Mesodermal cell (in vitro differentiated cells): ENCODE measurements around the gene RNF41. TPM values are rescaled to one million over a fixed set of nuclear protein-coding genes. Genes with fewer than 3 reads are reported as not detected.
"Not testable (repeated sequence)": the region's sequence is repeated elsewhere in the genome, so short reads cannot be mapped to it uniquely, and the experiment has no call there.

ENCODE experiments used
- H3K27ac ChIP-seq: 2 replicates; pipeline ENCODE4 v1.7.0; 2013; ENCODE audit warnings: mild to moderate bottlenecking, low read depth, low read length, moderate library complexity; ENCODE audit not compliant: severe bottlenecking
- H3K36me3 ChIP-seq: 2 replicates; pipeline ENCODE4 v1.7.1; 2013; ENCODE audit warnings: mild to moderate bottlenecking, low read length, moderate library complexity; ENCODE audit not compliant: control insufficient read depth, insufficient read depth
- H3K4me1 ChIP-seq: one replicate; pipeline ENCODE4 v1.7.1; 2013; ENCODE audit warnings: mild to moderate bottlenecking, low read length; ENCODE audit not compliant: insufficient read depth, control insufficient read depth, poor library complexity, severe bottlenecking
- H3K4me3 ChIP-seq: 2 replicates; pipeline ENCODE4 v1.7.0; 2013; ENCODE audit warnings: low read length, control low read depth, mild to moderate bottlenecking; ENCODE audit not compliant: insufficient read depth, poor library complexity, severe bottlenecking; ENCODE audit errors: extremely low read depth
- H3K9me3 ChIP-seq: 2 replicates; pipeline ENCODE4 v1.7.1; 2013; ENCODE audit warnings: mild to moderate bottlenecking, low read length, moderate library complexity; ENCODE audit not compliant: control insufficient read depth
- WGBS, 2 experiments: methylation state at CpG; one replicate each; pipeline ENCODE4 v1.1.5; 2013; ENCODE audit warnings: missing lambda C conversion rate in 2 of 2; ENCODE audit not compliant: insufficient coverage in 2 of 2; 5-methylcytosine and 5-hydroxymethylcytosine counted together
- polyA plus RNA-seq, 2 experiments: library from polyadenylated mRNA; stranded (reverse); fragments of 50-300 nt; gene quantifications; one replicate each; pipeline ENCODE4 v1.2.3, GENCODE V29; 2013

The RNF41 gene
- 61.5 TPM for polyA plus RNA-seq (2013, experiment 1 of 2)
- polyA plus RNA-seq (2013, experiment 2 of 2) = 47.4 TPM

GRCh38 chr12:56221757-56222530 is at the start of gene RNF41:
Gene RNF41, minus strand, starts transcription at chr12:56221922. Its CDS starts 7,875 bp downstream, at chr12:56214047.
- H3K9me3 ChIP-seq = no peaks in the 10 kb centered on the region
- peak within 1 kb of the TSS; percentile 99 for H3K27ac ChIP-seq
- peaks cover 17% of the 10 kb centered on the region for H3K4me1 ChIP-seq
- peaks cover 21% of the 10 kb centered on the region for H3K36me3 ChIP-seq
- 33 to 41% methylated on average over 30 to 33 of the region's 42 CpGs for WGBS, 2 experiments
- peak within 1 kb of the TSS; percentile 98 for H3K4me3 ChIP-seq

GRCh38 chr12:56271031-56271430 is 49.3 kb upstream of the RNF41 start:
- 40 to 60% methylated on average over 1 of the region's 1 CpG for WGBS, 2 experiments
- H3K9me3 ChIP-seq = no peaks in the 10 kb centered on the region
- no peak overlapping the region for H3K4me3 ChIP-seq
- peaks cover 4% of the 10 kb centered on the region for H3K4me1 ChIP-seq
- no peak overlapping the region for H3K27ac ChIP-seq
- peaks cover 65% of the 10 kb centered on the region for H3K36me3 ChIP-seq

- 38% methylated on average over 9 to 15 of the region's 21 CpGs for WGBS, 2 experiments
- peaks cover 32% of the 10 kb centered on the region for H3K36me3 ChIP-seq
- H3K4me3 ChIP-seq = peak overlapping the region; percentile 64
- H3K27ac ChIP-seq = peak overlapping the region; percentile 95
- H3K4me1 ChIP-seq = peaks cover 4% of the 10 kb centered on the region
- no peaks in the 10 kb centered on the region for H3K9me3 ChIP-seq
Observed at GRCh38 chr12:56267443-56268071, 45.8 kb upstream of the RNF41 start.

GRCh38 chr12:56266693-56267442 is 45.1 kb upstream of the RNF41 start, which contains the start of gene COQ10A:
Gene COQ10A, plus strand, starts transcription at chr12:56266942. Its CDS starts 177 bp downstream, at chr12:56267119.
- Histone ChIP-seq H3K4me3 (peak within 1 kb of the TSS; percentile 64), H3K36me3 (peaks cover 25% of the 10 kb centered on the region), H3K27ac (peak within 1 kb of the TSS; percentile 95), H3K4me1 (peaks cover 4% of the 10 kb centered on the region), H3K9me3 (no peaks in the 10 kb centered on the region)
- WGBS, 2 experiments = 0 to 1% methylated on average over 56 to 64 of the region's 68 CpGs

GRCh38 chr12:56266068-56266692 is 44.5 kb upstream of the RNF41 start:
- not testable (repeated sequence) for H3K4me1 ChIP-seq, H3K9me3 ChIP-seq
- Histone ChIP-seq H3K27ac (peak overlapping the region; percentile 95), H3K36me3 (peaks cover 20% of the 10 kb centered on the region), H3K4me3 (peak overlapping the region; percentile 64)
- WGBS, 2 experiments = 59 to 72% methylated on average over 9 to 13 of the region's 16 CpGs

GRCh38 chr12:56262955-56263354 is 41.2 kb upstream of the RNF41 start:
- H3K27ac ChIP-seq, H3K4me1 ChIP-seq, H3K9me3 ChIP-seq, H3K4me3 ChIP-seq, H3K36me3 ChIP-seq: not testable (repeated sequence)
- WGBS, 2 experiments = 86 to 96% methylated on average over 3 to 5 of the region's 7 CpGs

- 92 to 93% methylated on average over 3 to 4 of the region's 5 CpGs for WGBS, 2 experiments
- Histone ChIP-seq H3K4me3 (no peak overlapping the region), H3K9me3 (no peaks in the 10 kb centered on the region), H3K27ac (peak overlapping the region; percentile 68), H3K36me3 (peaks cover 6% of the 10 kb centered on the region), H3K4me1 (peaks cover 7% of the 10 kb centered on the region)
Observed at GRCh38 chr12:56261503-56262232, 39.9 kb upstream of the RNF41 start.

- Histone ChIP-seq H3K36me3 (peaks cover 13% of the 10 kb centered on the region), H3K4me3 (no peak overlapping the region), H3K27ac (no peak overlapping the region), H3K4me1 (peaks cover 11% of the 10 kb centered on the region), H3K9me3 (no peaks in the 10 kb centered on the region)
- WGBS, 2 experiments = 100% methylated on average over 3 of the region's 3 CpGs; no CpG with 5 or more reads in 1 of the 2 experiments
Observed at GRCh38 chr12:56260921-56261320, 39.2 kb upstream of the RNF41 start.

GRCh38 chr12:56260380-56260779 is 38.7 kb upstream of the RNF41 start:
- no peak overlapping the region for H3K27ac ChIP-seq
- no peak overlapping the region for H3K4me3 ChIP-seq
- H3K36me3 ChIP-seq = peaks cover 19% of the 10 kb centered on the region
- 96 to 97% methylated on average over 5 to 7 of the region's 8 CpGs for WGBS, 2 experiments
- H3K9me3 ChIP-seq = no peaks in the 10 kb centered on the region
- H3K4me1 ChIP-seq = peaks cover 11% of the 10 kb centered on the region

GRCh38 chr12:56258820-56259183 is 37.1 kb upstream of the RNF41 start:
- no peaks in the 10 kb centered on the region for H3K9me3 ChIP-seq
- H3K4me1 ChIP-seq = peaks cover 11% of the 10 kb centered on the region
- H3K36me3 ChIP-seq = peaks cover 35% of the 10 kb centered on the region
- H3K4me3 ChIP-seq = peak overlapping the region; percentile 99
- WGBS, 2 experiments = 34 to 54% methylated on average over 4 to 6 of the region's 9 CpGs
- H3K27ac ChIP-seq = no peak overlapping the region
